GM18873 (cell line): ENCODE measurements around the gene RINL.
A peak's percentile ranks its signal among the peaks of the same experiment; 100 is the strongest.

Source experiments
- ATAC-seq: cut with Tn5 transposase; IDR thresholded peaks from one replicate; pipeline ENCODE4 v1.9.1; 2021; ENCODE audit warnings: mild to moderate bottlenecking, moderate library complexity, moderate number of reproducible peaks; ENCODE audit not compliant: unreplicated experiment, low FRiP score

Gene RINL

DNA sequence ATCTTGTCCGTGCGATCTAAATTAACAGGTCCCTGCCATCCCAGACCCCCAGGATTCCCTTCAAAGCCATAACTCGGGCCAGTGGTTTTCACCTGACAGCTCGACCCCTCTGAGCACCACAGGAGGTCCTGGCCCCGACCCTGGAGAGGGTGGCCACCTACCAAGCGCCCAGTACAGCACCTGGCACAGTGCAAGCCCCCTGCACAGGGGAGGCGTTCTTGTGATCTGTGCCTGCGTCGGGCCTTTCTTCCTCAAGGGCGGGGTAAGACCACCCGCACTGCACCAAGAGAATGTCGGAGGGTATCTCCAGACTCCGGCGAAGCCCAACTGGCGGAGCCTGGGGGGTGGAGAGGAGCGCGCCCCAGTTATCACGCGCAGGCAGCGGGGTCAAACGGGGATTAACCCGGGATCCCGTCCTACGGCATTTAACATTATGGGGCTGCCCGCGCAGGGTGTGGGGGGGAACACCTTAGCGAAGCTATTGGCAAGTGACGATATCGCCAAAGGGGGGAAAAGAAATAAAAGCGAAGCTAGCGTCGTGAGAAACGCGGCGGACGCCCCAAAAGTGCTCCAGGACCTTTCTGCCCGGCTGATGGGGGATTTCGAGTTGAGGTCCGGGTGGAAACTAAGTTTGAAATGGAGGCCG is 27.0 kb downstream of the RINL start:
- ATAC-seq, result no peak

DNA sequence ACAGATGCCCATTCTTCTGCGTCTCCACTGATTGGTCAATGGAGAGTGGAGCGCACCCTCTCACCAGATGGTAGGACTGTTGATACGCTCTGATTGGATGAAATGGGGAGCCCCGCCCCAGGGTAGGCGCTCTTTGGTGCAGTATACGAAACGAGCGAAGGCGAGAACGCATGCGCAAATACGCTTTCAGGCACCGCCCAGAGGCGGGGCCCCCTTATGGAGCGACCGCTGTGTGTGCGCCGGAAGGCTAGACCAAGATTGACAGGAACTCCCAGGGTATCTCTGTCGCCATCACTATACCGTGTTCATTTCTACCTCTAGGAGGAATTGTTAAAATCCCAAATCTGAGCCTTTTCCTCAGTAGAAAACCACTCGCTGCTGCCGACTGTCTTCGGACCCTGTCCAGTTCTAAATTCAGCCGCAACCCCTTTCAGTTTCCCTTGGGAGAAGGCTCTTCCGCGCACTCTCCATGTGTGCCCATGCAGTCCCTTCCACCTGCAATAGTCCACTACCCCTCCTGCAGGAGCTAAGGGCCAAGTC is 27.6 kb downstream of the RINL start:
- ATAC-seq, result peak; percentile 80

DNA sequence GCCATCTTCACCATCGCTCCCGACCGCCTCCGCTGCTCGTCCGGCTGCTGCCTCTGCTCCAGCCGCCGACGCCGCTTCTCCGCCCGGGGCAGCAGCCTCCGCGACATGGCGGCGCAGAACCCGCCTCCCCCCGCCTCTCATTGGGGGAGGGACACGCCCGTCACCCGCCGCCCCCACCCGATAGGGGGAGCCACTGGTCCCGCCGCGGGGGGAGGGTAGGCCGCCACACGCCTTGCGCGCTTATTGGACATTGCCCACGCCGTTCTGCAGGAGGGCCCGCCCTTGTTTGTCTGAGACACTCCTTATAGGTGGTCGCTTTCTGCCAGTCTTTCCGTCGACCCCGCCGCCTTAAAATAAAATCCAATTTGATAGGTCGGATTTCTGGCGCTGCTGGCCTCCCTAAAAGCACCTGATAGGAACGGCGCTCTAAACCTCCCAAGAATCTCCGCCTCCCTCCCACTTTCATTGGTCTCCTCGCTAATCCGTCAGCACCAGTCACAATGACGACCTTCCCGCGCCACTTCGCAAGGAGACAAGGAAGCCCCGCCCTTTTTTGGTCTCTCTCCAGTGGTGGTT is 28.1 kb downstream of the RINL start, which contains the start of gene HNRNPL:
Gene HNRNPL (minus strand): TSS at position 127 of the 576 bp plus-strand sequence. CDS start 20 bp downstream, at position 107.
- ATAC-seq, result peak; percentile 46

DNA sequence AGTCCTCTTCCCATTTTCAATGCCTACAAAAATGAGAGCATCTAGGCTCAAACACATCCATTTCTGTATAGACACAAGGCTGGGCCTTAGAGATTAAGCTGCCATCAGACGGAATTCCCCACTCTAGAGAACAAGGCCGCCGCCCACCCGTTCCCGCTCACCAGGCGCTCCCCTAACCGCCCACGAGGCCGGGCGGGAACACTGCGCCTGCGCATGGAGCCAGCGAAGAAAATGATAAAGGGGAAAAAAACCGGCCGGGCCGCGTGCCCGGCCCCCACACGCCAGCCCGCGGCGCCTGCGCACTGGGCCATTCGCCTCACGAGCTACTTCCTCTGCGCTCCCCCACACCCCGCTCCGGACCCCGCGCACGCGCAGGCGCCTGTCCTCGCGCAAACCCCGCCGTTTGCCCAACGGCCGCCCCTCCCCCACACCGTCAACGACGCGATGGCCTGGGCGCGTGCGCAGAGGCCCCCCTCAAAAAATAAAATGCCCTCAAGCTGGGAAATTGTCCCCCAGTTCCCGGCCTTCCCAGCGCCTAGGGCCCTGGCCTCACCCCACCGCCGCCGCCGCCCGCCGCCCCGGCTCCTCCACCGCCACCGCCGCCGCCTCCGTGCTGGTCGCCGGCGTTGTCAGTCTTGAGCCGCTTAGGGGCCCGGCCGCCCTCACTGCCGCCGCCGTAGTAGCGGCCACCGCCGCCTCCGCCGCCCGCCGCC is 28.8 kb downstream of the RINL start:
- no peak for ATAC-seq

DNA sequence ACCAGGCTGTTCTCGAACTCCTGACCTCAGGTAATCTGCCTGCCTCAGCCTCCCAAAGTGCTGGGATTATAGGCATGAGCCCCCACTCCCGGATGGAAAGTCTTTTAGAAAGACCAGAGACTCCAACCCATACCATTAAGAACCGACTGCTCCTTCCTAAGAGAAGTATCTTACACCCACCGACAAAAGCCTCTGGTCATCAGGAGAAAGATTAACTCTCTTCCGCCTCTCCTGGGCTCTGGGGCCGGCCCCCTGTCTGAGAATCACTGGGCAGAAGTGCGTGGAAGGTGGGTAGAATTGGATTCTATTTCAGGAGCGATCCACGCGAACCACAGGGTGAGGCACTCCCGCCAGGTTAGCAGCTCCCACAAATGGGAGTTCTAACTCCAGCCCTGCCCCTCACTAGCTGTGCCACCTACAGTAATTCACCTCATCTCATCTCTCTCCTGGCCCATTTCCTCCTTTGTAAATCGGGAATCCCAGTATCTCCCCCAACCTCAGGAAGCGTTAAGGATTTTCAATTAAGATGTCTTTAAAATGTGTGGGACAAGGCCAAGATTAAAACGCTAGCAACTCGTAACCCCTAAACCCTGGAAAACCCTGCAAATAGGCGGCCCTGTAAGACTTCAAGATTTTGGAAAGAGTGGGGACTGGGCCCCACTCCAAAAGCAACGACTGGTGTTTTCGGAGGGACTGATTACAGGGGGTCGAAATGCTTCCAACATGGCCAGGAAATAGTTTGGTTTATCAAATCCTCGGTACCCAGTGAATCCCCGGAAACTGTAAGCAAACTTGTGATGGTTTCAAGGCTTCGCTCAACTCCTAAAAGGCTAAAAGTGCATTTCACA is 29.6 kb downstream of the RINL start:
- no peak for ATAC-seq

DNA sequence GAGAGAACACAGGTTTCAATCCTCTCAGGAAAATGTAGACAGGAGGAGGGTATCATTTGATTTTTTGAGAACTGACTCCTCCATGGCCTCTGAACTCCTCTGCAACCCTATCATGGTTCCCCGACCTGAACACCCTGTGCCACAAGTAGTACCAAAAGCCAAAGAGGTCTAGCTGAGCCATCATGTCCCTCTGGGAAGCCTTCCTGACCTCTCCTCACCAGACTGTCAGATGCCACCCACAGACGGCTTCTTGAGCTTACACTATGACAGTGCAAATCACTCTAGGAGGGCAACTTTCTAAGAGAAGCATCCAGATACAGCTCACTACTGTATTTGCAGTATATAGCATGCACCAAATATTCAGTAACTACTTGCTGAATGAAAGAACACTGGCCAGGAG is 32.0 kb downstream of the RINL start:
- ATAC-seq, result no peak

DNA sequence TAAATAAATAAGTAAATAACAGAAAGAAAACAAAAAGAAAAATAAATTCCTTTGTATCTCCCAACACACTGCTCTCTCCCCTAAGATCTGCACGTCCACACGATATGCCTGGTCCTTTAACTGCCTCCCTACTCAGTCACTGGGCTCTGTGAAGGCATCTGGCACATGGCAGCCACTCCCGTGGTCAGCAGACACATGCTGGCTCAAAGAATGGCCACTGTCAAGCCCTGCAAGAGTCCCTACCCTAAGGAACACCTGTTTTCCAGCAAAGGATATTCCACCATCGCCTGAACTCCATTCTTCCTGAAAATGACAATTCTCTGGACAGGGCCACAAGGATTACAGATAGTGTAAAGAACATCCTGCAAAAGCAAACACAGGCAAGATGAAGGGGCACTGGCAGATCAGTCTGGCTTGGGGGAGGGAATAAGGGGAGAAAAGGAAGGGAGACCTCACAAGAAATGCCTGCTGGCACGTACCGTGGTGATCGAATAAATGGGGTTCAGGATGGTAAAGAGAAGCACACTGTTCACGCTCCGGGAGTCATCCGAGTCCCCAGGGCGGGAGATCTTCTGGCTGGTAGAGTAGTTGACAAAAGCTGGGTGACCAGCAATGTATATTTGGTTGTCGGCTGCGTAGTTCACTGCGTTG is 32.6 kb downstream of the RINL start:
- ATAC-seq, result no peak

DNA sequence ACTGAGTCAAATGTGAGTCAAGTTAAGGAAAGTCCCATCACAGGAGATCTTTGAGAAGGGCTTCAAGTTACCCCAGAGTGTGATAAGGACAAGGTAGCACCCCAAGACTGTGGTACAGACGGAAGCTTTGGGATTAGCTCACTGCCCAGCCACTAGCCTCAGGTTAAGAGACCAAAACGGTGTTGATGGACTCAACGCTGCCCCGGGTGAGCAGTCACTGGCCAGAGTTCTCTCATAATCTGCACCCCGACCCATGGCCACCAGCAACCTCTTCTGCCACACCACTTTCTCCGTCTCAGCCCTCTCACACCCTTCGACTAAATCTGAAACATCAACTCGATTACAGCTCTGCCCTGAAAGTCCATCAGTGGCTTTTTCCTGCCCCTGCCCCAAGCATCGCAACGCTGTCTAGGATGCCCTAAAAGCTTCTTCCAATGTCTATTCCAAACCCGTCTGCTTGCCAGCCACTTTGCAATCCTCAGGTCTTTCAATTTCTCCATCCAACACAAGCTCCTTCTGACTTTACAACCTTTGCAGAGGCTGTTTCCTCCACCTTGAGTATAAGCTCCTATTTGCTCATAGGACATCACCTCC is 33.9 kb downstream of the RINL start:
- no peak for ATAC-seq

DNA sequence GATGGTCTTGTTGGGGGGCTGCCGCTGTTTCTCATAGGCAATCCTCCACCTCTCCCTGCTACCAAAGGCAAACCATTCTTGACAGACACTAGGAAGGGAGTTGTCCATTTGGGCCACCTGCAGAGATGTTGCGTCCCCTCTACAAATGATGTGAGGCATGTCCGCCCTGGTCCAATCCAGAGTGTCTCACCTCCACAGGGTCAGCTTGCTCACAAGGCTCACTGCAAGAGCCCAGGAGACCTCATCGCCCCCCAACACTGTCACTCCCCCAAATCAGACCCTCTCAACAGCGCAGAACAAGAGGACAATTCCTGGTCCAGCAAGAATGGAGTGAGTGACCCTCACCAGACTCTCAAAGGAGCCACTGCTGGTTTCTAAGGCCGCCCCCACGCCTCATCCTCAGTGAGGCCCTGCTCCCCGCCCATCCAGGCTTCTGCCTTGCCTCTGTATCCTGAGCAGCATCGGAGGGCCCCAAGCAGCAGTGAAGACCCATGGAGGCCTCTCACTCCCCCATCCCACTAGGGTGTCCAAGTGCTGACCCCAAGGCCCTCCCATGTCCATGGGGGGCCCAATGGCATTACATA is 34.8 kb downstream of the RINL start:
- ATAC-seq, result no peak

DNA sequence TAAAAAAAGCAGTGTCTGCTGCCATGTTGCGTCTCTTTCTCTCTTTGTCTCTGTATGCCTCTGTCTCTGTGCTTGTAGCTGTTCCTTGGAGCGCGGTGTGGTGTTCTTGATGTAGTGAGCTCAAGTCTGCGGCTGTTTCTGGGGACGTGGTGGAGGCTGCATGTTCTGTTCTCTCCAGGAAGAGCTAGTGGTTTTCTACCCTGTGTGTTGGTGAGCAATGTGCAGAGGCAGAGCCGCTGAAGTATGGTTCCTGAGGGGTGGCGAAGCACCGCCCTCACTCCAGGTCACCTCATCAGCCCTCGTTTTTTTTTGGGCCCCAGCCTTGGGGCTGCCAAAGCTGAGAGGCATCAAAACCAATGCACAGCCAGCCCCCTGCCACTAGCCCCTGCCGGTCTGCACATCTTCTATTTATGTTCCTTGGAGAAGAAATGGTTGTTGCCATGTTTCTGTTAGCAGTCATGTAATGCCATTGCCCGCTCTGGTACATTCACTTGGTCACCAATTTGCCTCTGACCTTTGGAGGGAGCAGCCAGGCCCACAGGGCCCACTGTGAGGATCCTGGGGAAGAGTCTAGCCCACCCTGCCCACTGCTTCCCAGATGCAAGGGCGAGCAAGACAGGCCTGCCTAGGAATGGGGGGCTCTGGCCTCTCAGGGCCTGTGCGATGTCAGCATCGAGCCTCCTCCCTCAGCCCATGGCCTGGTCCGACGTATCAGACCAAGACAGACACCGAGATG is 35.5 kb downstream of the RINL start:
- no peak for ATAC-seq

DNA sequence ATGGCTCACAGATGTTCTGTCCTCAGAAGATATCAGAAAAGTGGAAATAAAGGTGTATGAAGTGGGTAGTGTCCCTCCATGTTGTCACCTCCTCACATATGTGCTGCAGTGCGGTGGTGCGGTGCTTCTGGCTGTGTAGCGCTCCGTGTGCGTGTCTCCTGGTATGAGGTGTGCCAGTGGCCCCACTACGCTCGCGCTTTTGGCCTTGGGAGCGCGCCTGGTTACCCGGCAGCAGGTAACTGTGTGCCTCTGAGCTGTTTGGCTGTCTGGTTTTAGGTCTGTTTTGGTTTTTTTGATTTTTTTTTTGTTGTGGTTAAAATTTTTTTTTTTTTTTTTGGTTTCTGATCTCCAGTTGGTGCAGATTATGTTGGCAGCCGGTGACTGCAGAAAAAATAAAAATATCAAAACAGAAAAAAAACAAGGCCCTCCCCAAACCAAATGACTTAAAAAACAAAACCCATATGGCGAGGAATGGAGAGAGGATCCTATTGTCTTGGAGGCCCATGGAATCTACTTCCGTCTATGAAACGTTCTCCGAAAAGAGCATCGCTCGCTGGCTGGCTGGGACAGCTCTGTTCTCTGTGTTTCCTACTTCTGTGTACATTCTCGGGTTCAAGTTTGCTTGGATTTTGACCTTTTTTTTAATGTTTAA is 36.2 kb downstream of the RINL start:
- no peak for ATAC-seq

DNA sequence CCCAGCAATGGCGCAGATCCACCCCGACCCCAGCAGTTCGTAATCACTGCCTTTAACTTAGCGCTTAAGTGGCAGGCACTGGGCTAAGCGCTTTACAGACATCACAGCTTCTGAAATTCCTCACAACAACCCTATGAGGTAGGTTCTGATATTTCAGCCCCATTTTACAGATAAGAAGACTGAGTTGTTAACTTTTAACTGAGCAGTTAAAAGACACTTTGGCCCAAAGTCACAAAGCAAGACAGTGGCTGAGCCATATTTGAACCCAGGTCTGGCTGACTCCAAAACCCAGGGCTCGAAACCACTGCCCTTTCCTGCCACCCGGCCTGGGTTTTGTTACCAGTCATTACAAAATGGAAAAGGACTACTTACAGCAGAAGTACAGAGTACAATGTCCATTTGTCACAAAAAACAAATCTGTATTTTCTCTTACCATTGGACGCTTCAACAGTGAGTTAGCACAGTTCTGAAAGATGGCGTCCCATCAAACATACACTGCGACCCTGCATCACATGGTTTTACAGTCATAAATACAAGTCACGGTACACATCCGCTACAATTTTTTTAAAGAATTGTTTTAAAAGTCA is 36.8 kb downstream of the RINL start:
- no peak for ATAC-seq

DNA sequence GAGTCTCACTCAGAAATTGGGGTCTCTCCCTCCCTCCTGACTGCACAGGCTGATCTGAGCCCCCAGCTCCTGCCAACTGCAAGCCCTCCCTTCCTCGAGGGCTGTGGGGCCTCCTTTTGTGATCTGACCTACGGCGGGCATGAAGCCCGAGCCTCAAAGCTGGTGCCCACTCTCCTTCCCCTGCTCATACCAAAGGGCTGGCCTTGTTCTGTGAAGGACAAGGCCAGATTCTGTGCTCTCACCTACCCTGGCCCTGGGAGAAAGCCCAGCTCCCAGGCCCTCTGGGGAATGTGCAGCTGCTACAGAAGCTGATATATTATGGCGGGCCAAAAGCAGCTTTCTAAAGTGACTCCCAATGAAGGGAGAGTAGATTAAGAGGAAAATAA is 37.5 kb downstream of the RINL start:
- ATAC-seq, result no peak

DNA sequence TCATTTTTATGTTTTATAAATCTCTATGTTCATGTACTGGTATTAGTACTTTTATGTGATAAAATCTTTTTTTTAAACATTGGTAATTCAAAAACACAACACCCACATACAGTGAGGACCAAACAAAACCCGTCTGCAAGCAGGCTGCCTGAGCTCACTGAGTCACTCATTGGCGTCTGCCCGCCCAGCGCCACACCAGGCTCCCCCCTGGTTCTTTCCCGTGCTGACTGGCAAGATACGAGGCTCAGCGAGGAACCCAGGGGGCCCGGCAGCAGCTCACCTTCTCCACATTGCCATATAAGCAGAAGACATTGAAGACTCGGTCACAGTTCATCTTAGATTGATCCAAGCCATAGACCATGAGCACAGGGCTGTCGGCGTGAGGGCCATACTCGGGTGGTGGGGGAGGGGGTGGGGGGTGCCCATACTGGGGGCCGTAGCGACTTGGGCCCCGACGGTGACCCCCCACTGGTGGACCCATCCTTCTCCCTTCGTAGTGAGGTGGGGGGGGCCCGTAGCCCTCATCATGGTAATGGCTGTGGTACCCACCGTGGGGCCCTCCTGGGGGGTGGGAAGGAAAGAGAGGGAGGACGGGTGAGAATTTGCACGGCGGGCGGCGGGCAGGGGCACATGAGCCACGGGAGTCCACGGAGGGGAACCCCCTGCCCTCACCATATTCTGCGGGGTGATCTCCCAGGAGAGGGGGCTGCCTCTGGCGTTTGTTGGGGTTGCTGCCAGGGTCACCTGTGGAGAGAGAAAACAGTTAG is 38.1 kb downstream of the RINL start:
- no peak for ATAC-seq

DNA sequence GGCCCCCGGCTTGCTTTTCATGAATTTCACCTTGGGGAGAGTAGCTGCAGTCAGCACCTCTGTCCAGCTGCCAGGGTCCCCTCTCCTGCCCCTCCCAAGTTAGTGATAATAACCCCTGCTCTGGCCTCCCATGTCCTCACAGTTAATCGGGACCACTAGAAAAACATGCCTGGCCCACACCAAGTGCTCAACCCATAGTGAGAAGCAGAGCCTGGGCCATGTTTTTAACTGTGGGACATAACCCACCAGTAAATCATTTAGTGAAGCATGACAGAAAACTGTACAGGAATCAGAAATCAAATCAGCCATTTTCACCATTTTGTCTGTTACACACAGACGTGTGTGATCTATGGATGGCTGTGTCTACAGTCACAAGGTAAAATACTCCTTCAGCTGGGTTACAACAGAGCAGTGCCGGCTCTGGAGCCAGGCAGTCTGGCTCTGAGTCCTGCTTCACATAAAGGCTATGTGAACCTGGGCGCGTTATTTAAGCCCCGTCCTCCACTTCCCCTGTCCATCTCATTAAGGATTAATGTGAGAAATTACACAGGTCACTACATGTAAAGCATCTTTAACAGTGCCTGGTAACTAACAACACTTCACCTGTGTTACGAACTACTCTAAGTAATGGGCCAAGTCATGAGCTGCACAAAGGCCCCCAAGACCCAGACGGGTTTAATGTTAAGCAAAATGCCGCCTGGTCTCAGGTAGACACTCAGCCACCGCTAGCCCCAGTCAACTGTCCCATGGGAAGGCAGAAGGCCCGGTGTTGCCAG is 38.9 kb downstream of the RINL start:
- no peak for ATAC-seq

DNA sequence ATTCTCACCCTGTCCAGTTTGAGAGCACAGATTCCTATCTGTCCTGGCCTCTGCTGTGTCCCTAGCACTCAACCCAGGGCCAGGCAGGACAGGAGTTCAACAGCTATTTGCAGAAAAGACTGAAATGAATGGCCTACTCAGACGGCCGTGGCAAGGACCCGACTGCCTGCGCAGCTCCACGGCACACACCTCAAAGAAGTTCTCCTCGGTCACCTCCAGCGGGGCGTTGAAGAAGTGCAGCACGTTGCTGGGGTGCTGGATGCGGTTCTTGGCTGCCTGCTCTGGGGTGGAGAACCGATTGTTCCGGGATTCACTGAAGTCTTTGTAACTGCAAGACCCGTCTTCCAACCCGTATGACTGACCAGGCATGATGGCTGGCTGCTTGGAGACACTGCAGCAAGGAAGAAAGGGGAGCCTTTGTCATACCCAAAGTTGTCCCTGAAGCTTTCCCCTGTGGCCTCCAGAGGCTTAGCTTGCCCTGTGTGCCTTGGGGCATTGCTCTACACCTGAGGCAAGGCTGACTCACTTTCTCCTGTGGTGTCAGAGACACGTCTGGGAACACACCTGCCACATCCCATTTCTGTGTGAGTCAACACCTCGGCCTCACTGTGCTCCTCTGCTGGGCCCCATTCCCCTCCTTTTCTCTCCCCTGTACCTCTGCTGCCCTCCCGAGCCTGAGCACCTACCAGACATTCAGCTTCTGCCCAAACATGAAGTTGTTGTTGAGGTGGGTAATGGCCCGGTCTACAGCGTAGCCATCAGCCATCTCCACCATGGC is 39.7 kb downstream of the RINL start:
- no peak for ATAC-seq
